Spleen (tissue), 11 donors: ENCODE data around the gene VANGL2. TPM values are rescaled to one million over a fixed set of nuclear protein-coding genes. Genes with fewer than 3 reads are reported as not detected.

Experiments
- DNase-seq: peaks from one replicate; pipeline ENCODE4 v3.0.0-alpha.2; 2020
- H3K27ac ChIP-seq, 8 donors: fragments of 200-600 bp; sonication (generic) in 7 of 8; 1 replicate in 4 of 8; 2 replicates in 4 of 8; pipeline versions ENCODE4 v1.5.0 to v1.8.0; 2016 to 2021; ENCODE audit warnings: inconsistent platforms in 4 of 8, mild to moderate bottlenecking in 4 of 8, moderate library complexity in 1 of 8
- H3K27me3 ChIP-seq, 7 donors: fragments of 200-600 bp; sonication (generic) in 6 of 7; replicated peaks in 1 of 7; 1 replicate in 4 of 7; 2 replicates in 3 of 7; pipeline versions ENCODE4 v1.5.0 to v1.8.0; 2016 to 2021; ENCODE audit warnings: inconsistent platforms in 3 of 7, mild to moderate bottlenecking in 1 of 7
- H3K36me3 ChIP-seq, 6 donors: fragments of 200-600 bp; sonication (generic) in 5 of 6; 1 replicate in 4 of 6; 2 replicates in 2 of 6; pipeline versions ENCODE4 v1.5.0 to v1.8.0; 2016 to 2021; ENCODE audit warnings: inconsistent platforms in 2 of 6
- H3K4me1 ChIP-seq, 6 donors: fragments of 200-600 bp; sonication (generic) in 5 of 6; 1 replicate in 3 of 6; 2 replicates in 3 of 6; pipeline versions ENCODE4 v1.5.0 to v1.8.0; 2016 to 2021; ENCODE audit warnings: inconsistent platforms in 3 of 6
- H3K4me3 ChIP-seq, 8 donors: fragments of 200-600 bp; sonication (generic) in 7 of 8; 1 replicate in 4 of 8; 2 replicates in 4 of 8; pipeline versions ENCODE4 v1.5.0 to v1.8.0; 2016 to 2021; ENCODE audit warnings: inconsistent platforms in 4 of 8, mild to moderate bottlenecking in 4 of 8, moderate library complexity in 2 of 8
- H3K9me3 ChIP-seq, 8 donors: fragments of 200-600 bp; sonication (generic) in 7 of 8; 1 replicate in 4 of 8; 2 replicates in 4 of 8; pipeline versions ENCODE4 v1.5.0 to v1.8.0; 2016 to 2021; ENCODE audit warnings: inconsistent platforms in 4 of 8
- CTCF ChIP-seq, 11 experiments: fragments of 200-600 bp in 7 of 11; fragments of 450-650 bp in 4 of 11; sonication (generic) in 4 of 11; IDR thresholded peaks in 8 of 11; conservative IDR thresholded peaks in 3 of 11; 1 replicate in 7 of 11; 2 replicates in 4 of 11; pipeline versions ENCODE4 v1.4.0 to v1.8.0; 2016 to 2021; ENCODE audit warnings: antibody characterized with exemption in 11 of 11, inconsistent platforms in 4 of 11, mild to moderate bottlenecking in 1 of 11
- POLR2A ChIP-seq, 3 donors: fragments of 450-650 bp; IDR thresholded peaks; one replicate each; pipeline ENCODE4 v1.5.1; 2017; ENCODE audit warnings: antibody characterized with exemption in 3 of 3, mild to moderate bottlenecking in 1 of 3
- POLR2AphosphoS5 ChIP-seq, 3 donors: sonication (generic); formaldehyde crosslinking; IDR thresholded peaks; one replicate each; pipeline ENCODE4 v1.5.1; 2017; ENCODE audit warnings: antibody characterized with exemption in 3 of 3
- WGBS, 5 donors: extraction: QIAGEN DNeasy Blood & Tissue Kit in 3 of 5; methylation state at CpG; one replicate each; pipeline versions ENCODE4 v1.1.5 to v1.1.7; 2013 to 2018; 5-methylcytosine and 5-hydroxymethylcytosine counted together
- intact Hi-C: fragments of 100-400 bp; cut with DNase I; formaldehyde crosslinking; loops from one replicate; pipeline ENCODE4 v1.15.0; 2023; ENCODE audit warnings: low total_unique reads
- polyA plus RNA-seq, 3 donors: library from polyadenylated mRNA; stranded (reverse); fragments of 200-250 nt; gene quantifications; one replicate each; pipeline ENCODE4 v1.2.1, GENCODE V29; 2013
- total RNA-seq, 7 donors: library from RNA; depleted of rRNA in 3 of 7; stranded (reverse); fragments of >200 nt in 3 of 7; fragmentation: NEBNext Ultra II Directional in 4 of 7; extraction: Animal tissue kit (Norgen Biotek cat#: 25700) in 4 of 7; gene quantifications; one replicate each; pipeline versions ENCODE4 v1.1.0 to v1.2.1, GENCODE V29; 2016 to 2021
- donor health status: healthy with polysubstance abuse.
- donor health status: DM: no; HTN: no; CAD: no; lungs with moderate emphysema.
- donor health status: DM: no; HTN: no; CAD: no.
- donor health status: Bipolar disorder and iron deficiency.
- donor health status: healthy.
- donor health status: DM: no; HTN: no; CAD: no.
- donor health status: DM: yes; HTN: yes; CAD: no.

Gene VANGL2
- total and polyA plus RNA-seq, 10 donors = 0.65 to 7.7 (median 2.0) TPM

GRCh38 chr1:160406131-160406968 is 6.0 kb downstream of the VANGL2 start:
- TF ChIP-seq CTCF (IDR thresholded peaks at IDR 0.05 in 8 of 11, conservative IDR thresholded peaks at IDR 0.05 in 3 of 11) (no peak), POLR2AphosphoS5 (IDR thresholded peaks at IDR 0.05) (no peak), POLR2A (IDR thresholded peaks at IDR 0.05) (no peak)
- Histone ChIP-seq H3K27me3 (peaks cover 0 to 8% (median 0%) of the 10 kb centered on the region in 7 donors), H3K27ac (no peak overlapping the region), H3K36me3 (no peaks in the 10 kb centered on the region), H3K4me1 (peaks cover 0 to 12% (median 6%) of the 10 kb centered on the region in 6 donors), H3K4me3 (no peak overlapping the region), H3K9me3 (no peaks in the 10 kb centered on the region)
- WGBS, 5 donors = 89 to 97% (median 92%) methylated on average over 14 to 15 of the region's 15 CpGs
- DNase-seq = no peak
- intact Hi-C loops = no loop called here

DNA sequence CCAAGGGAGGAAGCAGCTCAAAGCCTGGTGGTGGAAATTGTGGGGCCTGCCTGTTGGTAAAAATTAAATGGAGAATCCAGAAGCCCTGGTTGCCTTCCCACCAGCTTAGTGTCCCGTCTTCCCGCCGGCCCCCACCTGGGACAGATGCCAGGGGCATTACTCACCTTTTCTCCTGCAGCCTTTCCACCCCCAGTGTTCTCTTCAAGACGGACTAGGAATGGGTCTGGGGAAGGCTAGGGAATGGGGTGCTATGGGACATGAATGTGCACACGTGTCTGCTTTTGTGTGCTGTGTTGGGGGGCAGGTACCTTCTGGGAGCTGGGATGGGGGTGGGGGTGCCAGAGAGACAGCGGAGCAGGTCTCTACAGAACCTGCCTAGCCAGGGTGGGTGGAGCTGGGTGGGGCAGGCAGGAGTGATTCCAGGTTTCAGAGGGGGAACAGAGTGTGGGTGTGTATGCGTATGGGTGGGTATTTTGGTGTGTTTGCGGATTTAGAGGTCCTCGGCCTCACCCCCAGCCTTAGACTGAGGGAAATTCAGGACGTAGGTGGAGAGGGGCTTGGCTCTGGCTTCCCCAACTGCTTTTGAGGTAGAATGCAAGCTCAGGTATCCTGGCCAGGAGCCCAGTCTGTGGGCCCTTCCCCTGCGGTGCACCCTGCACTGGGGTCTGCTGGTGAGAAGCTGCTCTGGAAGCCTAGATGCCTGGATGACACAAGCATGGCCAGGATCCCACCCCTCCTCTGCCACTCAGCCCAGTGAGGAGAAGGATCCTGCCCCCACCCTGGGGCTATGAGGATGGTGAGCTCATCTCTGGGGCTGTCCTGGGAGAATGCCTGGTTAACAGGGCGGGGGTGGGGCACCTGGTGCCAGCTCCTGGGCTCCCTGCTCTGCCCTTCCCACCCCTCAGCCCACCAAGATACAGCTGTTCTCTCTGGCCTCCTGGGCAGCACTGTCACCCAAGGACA is 7.8 kb downstream of the VANGL2 start:
- no peaks in the 10 kb centered on the region for H3K36me3 ChIP-seq
- 86 to 95% (median 93%) methylated on average over 11 to 12 of the region's 12 CpGs for WGBS, 5 donors
- no peak overlapping the region for H3K4me3 ChIP-seq
- no peaks in the 10 kb centered on the region for H3K9me3 ChIP-seq
- TF ChIP-seq POLR2A (IDR thresholded peaks at IDR 0.05) (no peak), CTCF (IDR thresholded peaks at IDR 0.05 in 8 of 11, conservative IDR thresholded peaks at IDR 0.05 in 3 of 11) (no peak), POLR2AphosphoS5 (IDR thresholded peaks at IDR 0.05) (no peak)
- no peak overlapping the region for H3K27ac ChIP-seq
- H3K27me3 ChIP-seq = no peaks in the 10 kb centered on the region
- DNase-seq = no peak
- peaks cover 0 to 6% (median 0%) of the 10 kb centered on the region in 6 donors for H3K4me1 ChIP-seq
- intact Hi-C loops = no loop called here

DNA sequence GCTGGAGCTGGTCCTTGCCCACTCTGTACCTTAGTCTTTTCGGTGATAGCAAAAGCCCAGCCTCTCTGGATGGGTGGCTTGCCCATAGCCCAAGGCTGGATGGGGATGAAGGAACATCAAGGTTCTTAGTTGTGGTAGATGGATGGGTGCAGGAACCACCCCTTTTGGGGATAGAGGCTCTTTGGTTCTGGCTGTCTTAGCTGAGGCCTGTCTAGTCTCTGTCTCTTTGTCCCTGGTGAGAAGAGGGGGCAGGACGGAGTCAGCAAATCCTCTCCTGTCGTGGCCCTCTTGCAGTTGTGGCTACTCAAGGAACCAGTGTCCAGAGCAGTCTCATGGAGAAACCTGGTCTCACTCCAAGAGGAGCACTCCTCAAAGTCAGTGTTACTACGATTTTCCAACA is 8.5 kb downstream of the VANGL2 start:
- Histone ChIP-seq H3K4me1 (no peaks in the 10 kb centered on the region), H3K9me3 (no peaks in the 10 kb centered on the region), H3K27me3 (no peaks in the 10 kb centered on the region), H3K36me3 (no peaks in the 10 kb centered on the region), H3K4me3 (no peak overlapping the region), H3K27ac (no peak overlapping the region)
- 87 to 96% (median 89%) methylated on average over 4 of the region's 4 CpGs for WGBS, 5 donors
- no peak for DNase-seq
- intact Hi-C loops = no loop called here
- no peak for TF ChIP-seq POLR2AphosphoS5 (IDR thresholded peaks at IDR 0.05)

DNA sequence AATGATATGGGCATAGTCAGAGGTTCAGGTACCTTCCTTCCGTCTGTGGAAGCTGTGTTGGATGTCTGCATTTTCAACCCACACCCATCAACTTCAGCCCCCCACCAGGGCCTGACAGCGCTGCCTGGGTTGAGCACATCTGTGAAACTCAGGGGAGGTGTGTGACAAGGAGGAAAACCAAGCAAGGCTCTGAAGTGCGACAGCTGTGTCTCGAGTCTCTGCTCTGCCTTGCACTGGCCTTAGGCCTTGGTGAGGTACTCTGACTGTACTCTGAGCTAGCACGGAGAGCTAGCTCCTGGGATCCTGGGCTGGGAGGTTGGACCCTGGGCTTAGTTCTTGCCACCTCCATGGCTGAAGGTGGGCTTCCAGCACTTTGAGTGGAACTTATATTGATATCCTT is 9.1 kb downstream of the VANGL2 start:
- H3K9me3 ChIP-seq = no peaks in the 10 kb centered on the region
- H3K4me3 ChIP-seq = no peak overlapping the region
- no peak for DNase-seq
- 69 to 85% (median 77%) methylated on average over 3 to 5 of the region's 5 CpGs for WGBS, 5 donors
- H3K27ac ChIP-seq = no peak overlapping the region
- H3K4me1 ChIP-seq = no peaks in the 10 kb centered on the region
- no peaks in the 10 kb centered on the region for H3K27me3 ChIP-seq
- intact Hi-C loops = no loop called here
- TF ChIP-seq CTCF (IDR thresholded peaks at IDR 0.05 in 8 of 11, conservative IDR thresholded peaks at IDR 0.05 in 3 of 11) = no peak
- no peak for TF ChIP-seq POLR2AphosphoS5 (IDR thresholded peaks at IDR 0.05)
- no peak for TF ChIP-seq POLR2A (IDR thresholded peaks at IDR 0.05)
- H3K36me3 ChIP-seq = no peaks in the 10 kb centered on the region
